HG02852 (cell line): Measurements from ENCODE around the gene ACTR1B.
A peak's percentile ranks its signal among the peaks of the same experiment; 100 is the strongest.
"Not testable (repeated sequence)": the region's sequence is repeated elsewhere in the genome, so short reads cannot be mapped to it uniquely, and the experiment has no call there.

Experiments used
- ATAC-seq: cut with Tn5 transposase; IDR thresholded peaks from one replicate; pipeline ENCODE4 v1.9.1; 2021; ENCODE audit warnings: mild to moderate bottlenecking, moderate library complexity; ENCODE audit not compliant: unreplicated experiment

ACTR1B gene

GRCh38 chr2:97691166-97691565 lies 27.3 kb upstream of the ACTR1B start:
- no peak for ATAC-seq

DNA sequence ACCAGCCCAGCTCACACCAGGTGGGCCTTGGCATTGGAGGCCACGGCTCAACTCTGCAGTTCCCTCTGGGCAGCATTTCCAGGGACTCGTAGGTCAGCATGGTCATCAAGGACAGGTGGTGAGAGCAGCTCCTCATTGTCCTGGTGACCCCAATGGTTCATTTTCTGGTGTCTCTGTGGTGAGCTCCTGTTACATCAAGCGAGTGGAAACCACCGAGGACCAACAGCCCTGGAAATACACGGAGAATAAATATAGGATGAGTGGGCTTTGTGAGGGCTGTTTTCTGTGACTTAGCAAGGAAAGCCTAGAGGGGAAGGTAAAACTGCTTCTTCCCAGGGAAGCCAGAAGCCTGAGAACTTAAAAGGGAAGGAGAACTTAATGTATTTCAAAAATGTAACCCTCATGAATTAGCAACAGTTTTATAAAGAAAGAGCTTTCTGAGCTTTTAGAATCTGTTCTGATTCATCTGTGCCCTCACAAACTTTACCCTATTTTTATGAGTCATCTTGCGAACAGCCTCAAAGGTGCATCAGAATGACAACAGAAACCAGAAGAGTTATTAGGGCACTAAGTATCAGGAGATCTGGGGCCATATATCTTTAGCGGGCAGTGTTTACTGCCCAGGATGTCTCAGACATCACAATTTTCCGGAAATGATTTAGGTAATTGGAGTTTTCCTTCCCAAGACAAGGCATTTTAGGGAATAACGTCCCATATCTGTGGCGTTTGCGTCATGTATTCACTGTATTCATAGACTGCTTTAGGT lies 24.4 kb upstream of the ACTR1B start:
- ATAC-seq = no peak

- not testable (repeated sequence) for ATAC-seq
Measured at GRCh38 chr2:97687235-97687634, 23.4 kb upstream of the ACTR1B start.

GRCh38 chr2:97678298-97678697 lies 14.5 kb upstream of the ACTR1B start:
- no peak for ATAC-seq

GRCh38 chr2:97677480-97677879 lies 13.6 kb upstream of the ACTR1B start:
- ATAC-seq = no peak

GRCh38 chr2:97676620-97677019 lies 12.8 kb upstream of the ACTR1B start:
- ATAC-seq = no peak

DNA sequence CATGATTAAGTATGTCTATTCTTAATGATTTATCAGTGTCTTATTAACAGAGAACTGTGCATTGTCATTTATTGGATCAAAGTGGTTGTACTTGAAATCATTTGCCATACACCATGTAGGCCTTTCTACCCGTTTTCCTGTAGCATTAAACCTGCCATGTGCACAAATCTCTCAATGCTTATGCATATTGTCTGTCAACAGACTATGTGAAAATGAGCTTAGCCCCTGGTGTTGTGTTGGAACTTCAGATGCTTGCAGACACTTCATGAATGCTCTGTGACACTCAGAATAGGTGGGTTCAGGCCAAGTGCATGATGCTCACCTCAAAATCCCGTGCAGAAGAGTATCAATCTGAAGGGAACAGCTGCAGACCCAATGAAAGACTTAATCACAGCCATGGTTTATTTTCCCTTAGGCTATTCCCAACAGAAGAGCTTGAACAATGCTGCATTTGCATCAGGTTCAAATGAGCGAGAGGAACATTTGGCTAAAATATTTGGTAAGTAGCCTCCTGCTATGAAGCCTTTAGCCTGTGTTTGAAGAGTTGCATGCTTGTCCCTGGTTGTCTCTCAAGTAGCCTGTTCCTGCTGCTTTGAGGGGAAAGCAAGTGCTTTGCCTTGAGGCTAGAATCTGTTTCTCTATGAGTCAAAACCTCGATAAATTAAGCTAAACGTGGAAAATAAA lies 11.7 kb upstream of the ACTR1B start:
- ATAC-seq = no peak

DNA sequence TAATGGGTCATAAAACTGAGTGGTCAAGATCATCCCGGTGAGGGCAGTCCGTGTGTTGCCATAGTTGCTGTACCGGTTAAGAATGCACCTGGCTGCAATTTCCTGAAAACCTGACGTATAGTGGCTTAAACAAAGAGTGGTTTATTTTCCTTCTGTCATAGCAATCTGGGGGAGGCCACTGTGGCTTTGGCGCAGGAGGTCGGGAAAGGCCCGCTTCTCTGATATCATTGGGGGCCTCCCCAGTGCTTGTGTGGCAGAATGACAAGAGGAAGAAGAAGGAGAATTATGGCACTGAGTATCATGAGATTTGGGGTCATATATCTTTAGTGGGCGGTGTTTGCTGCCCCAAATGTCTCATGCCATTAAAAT lies 10.1 kb upstream of the ACTR1B start:
- no peak for ATAC-seq

DNA sequence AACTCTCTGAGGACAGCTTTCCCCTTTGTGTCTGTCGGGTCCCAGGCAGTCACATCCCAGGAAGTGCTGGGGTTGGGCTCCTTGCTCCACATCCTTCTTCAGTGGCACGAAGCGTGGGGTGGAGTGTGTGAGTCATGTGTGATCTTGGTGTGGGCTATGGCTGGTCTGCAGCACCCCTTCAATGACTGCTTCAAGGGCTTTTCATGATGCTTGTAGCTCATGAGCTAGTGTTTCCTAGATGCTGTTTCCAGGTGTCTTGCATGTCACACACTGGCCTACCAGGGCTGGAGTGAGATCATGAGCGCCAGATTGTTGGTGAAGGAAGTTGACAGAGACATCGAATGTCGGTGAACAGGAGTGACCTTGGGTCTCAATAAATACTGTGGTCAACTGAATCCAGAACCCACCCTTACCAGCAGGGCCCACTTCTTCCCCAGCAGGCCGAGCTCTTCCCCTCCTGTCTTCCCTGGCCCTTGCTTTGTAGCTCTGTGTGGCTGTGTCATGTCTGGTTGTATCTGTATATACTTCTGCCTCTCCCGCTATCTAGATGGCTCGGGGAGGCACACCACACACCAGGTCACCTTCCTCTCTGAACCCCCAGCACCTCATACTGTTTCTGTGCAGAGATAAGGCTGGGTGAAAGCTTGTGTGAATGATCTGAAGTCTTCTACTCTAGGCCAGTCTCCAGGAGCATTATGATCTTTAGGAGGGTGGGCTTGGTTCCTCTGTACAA lies 9.5 kb upstream of the ACTR1B start:
- ATAC-seq = no peak

DNA sequence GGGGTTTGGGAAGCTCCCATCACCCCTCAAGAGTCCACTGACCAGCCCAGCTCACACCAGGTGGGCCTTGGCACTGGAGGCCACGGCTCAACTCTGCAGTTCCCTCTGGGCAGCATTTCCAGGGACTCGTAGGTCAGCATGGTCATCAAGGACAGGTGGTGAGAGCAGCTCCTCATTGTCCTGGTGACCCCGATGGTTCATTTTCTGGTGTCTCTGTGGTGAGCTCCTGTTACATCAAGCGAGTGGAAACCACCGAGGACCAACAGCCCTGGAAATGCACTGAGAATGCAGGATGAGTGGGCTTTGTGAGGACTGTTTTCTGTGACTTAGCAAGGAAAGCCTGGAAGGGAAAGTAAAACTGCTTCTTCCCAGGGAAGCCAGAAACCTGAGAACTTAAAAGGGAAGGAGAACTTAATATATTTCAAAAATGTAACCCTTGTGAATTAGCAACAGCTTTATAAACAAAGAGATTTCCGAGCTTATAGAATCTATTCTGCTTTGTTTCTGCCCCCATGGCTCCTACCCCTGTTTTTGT lies 8.8 kb upstream of the ACTR1B start:
- not testable (repeated sequence) for ATAC-seq

GRCh38 chr2:97671526-97671925 lies 7.7 kb upstream of the ACTR1B start:
- ATAC-seq = no peak

GRCh38 chr2:97670471-97670870 lies 6.6 kb upstream of the ACTR1B start:
- no peak for ATAC-seq

- ATAC-seq = no peak
Measured at GRCh38 chr2:97669448-97669847, 5.6 kb upstream of the ACTR1B start, which contains the start of gene C2orf92. Gene C2orf92, plus strand, starts transcription at chr2:97669713. Its CDS starts 76 bp downstream, at chr2:97669789.

- ATAC-seq = no peak
Measured at GRCh38 chr2:97664636-97664970, 759 bp upstream of the ACTR1B start.

DNA sequence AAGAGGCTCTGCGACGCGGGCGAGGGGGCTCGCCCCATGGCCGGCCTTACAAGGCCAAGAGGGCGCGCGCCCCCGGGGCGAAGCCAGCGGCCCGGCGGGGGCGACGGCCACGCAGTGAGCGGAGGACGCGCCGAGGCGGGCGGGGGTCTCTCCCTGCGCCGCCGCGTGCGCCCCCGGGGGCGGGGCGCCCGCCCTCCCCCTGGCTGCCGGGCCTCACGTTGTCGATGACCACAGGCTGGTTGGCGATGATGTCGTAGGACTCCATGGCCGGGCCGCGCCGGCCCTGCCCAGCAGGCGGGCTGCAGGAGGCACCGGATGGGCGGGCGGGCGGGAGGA lies 250 bp downstream of the ACTR1B start:
- ATAC-seq = no peak

DNA sequence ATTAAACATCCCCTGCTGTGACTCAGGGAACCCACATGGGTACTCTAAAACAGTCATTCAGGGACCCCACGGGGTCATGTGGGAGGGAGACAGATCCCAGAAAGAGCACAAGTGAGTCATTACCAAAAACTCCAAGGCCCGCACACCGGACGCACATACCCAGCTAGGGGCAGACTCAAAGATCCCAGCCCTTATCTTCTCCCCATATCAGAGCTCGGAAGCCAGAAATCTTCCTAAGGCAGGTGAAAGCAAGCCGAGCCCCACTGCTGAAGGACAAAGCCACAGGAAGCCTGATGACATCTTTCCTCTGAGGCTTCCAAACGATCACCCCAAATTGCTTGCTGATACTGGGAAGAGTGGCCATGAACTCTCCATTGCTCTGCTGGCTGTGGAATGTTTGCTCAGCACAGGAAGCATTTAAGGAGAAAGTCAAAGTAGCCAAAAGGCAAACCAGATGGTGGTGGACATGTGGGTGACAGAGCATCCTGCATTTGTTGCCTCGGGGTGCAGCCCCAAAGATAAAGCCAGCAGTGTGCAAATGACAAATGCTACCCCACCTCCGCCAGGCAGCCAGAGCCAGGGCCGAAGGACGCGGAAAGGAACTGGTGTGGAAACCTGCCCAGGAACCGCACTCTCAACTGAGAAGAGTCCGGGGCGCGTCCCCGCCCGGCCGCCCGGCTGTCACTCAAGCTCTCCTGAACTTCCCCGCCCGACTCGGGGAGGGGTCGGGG lies 784 bp downstream of the ACTR1B start:
- peak; percentile 39 for ATAC-seq

DNA sequence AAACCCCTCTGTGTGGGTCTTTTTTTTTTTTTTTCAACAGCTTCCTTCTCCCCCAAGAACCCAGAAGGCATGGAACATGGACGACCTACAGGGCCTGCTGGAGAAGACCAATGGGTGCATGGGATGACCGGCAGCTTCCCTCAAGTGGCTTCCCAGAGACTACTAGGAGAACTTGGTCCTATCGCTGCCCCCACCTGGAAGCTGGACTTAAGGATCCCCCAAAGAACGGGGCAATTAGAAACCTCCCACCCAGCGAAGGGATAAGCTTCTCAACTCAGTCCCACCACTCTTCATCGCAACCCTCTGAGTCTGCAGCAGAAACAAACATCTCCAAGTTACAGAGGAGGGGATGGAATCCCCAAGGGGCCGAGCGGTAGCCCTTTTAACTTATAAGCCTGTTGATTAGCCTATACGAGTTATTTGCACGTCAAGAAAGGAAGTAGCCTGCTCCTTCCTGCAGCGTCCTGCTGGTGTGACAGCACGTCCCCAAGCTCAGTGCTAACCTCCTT lies 1.4 kb downstream of the ACTR1B start:
- ATAC-seq = no peak

GRCh38 chr2:97661927-97662326 lies 1.9 kb downstream of the ACTR1B start:
- ATAC-seq = no peak

GRCh38 chr2:97660775-97661389 lies 3.0 kb downstream of the ACTR1B start:
- ATAC-seq = no peak

- no peak for ATAC-seq
Measured at GRCh38 chr2:97660044-97660774, 3.6 kb downstream of the ACTR1B start.
